OCI-LY1 (cell line): Measurements from ENCODE around the gene RHOD.
A peak's percentile ranks its signal among the peaks of the same experiment; 100 is the strongest.

Source experiments
- H2AFZ ChIP-seq: fragments of 200-600 bp; sonication (generic), shearing (Covaris generic); 2 replicates; pipeline ENCODE4 v1.6.0; 2014; ENCODE audit warnings: antibody characterized with exemption, mild to moderate bottlenecking, low read length
- H3F3A ChIP-seq: fragments of 200-600 bp; sonication (generic), shearing (Covaris generic); 2 replicates; pipeline ENCODE4 v1.6.0; 2014; ENCODE audit warnings: mild to moderate bottlenecking, antibody characterized with exemption, low read length, moderate library complexity; ENCODE audit not compliant: insufficient read depth
- H3K27ac ChIP-seq: fragments of 200-600 bp; sonication (generic); 2 replicates; pipeline ENCODE4 v1.5.1; 2014; ENCODE audit warnings: low read length, mixed run types, mild to moderate bottlenecking, low read depth; ENCODE audit not compliant: poor library complexity, severe bottlenecking
- H3K27me3 ChIP-seq: fragments of 200-600 bp; sonication (generic); 2 replicates; pipeline ENCODE4 v1.6.0; 2014; ENCODE audit warnings: antibody characterized with exemption, mild to moderate bottlenecking, low read length, moderate library complexity; ENCODE audit not compliant: insufficient read depth
- H3K36me3 ChIP-seq: fragments of 200-600 bp; sonication (generic); 2 replicates; pipeline ENCODE4 v1.6.1; 2014; ENCODE audit warnings: mild to moderate bottlenecking, antibody characterized with exemption, low read length, moderate library complexity, mixed read lengths; ENCODE audit not compliant: insufficient read depth
- H3K4me1 ChIP-seq: fragments of 200-600 bp; sonication (generic); 2 replicates; pipeline ENCODE4 v1.5.1; 2014; ENCODE audit warnings: mild to moderate bottlenecking, low read length, moderate library complexity; ENCODE audit not compliant: insufficient read depth, severe bottlenecking
- H3K4me2 ChIP-seq: fragments of 200-600 bp; sonication (generic), shearing (Covaris generic); 2 replicates; pipeline ENCODE4 v1.6.1; 2014; ENCODE audit warnings: low read length
- H3K4me3 ChIP-seq: fragments of 200-600 bp; sonication (generic); 2 replicates; pipeline ENCODE4 v1.5.1; 2014; ENCODE audit warnings: low read length, low read depth, mild to moderate bottlenecking, mixed read lengths; ENCODE audit not compliant: poor library complexity, severe bottlenecking
- H3K79me2 ChIP-seq: fragments of 200-600 bp; shearing (Covaris generic); 2 replicates; pipeline ENCODE4 v1.6.1; 2016; ENCODE audit warnings: mixed run types, low read length, mixed read lengths; ENCODE audit not compliant: insufficient read depth
- H3K9ac ChIP-seq: fragments of 200-600 bp; sonication (generic), shearing (Covaris generic); 2 replicates; pipeline ENCODE4 v1.6.1; 2014; ENCODE audit warnings: mild to moderate bottlenecking, low read length, mixed read lengths
- H3K9me2 ChIP-seq: fragments of 200-600 bp; sonication (generic), shearing (Covaris generic); 2 replicates; pipeline ENCODE4 v1.6.1; 2014; ENCODE audit warnings: low read depth, mild to moderate bottlenecking, low read length, mixed read lengths
- H3K9me3 ChIP-seq: fragments of 200-600 bp; shearing (Covaris generic); 2 replicates; pipeline ENCODE4 v1.6.1; 2014; ENCODE audit warnings: low read length, mixed read lengths
- H4K20me1 ChIP-seq: fragments of 200-600 bp; sonication (generic), shearing (Covaris generic); 2 replicates; pipeline ENCODE4 v1.6.0; 2016; ENCODE audit warnings: mild to moderate bottlenecking, low read length; ENCODE audit not compliant: insufficient read depth
- EZH2 ChIP-seq: fragments of 200-600 bp; sonication (generic), shearing (Covaris generic); IDR thresholded peaks from 2 replicates; pipeline ENCODE4 v1.8.0; 2017; ENCODE audit warnings: borderline replicate concordance, mixed run types, mild to moderate bottlenecking, antibody characterized with exemption, low read length, moderate library complexity, mixed read lengths
- TF ChIP-seq, protein P1 (sequence below): fragments of 200-600 bp; sonication (generic), shearing (Covaris generic); IDR thresholded peaks from 2 replicates; pipeline ENCODE4 v1.5.1; 2017; ENCODE audit warnings: mild to moderate bottlenecking, antibody characterized with exemption, low read length, moderate library complexity, mixed read lengths

RHOD gene

GRCh38 chr11:67025750-67026149 is 30.9 kb upstream of the RHOD start:
- no peak for TF ChIP-seq EZH2
- TF ChIP-seq, protein P1, sequence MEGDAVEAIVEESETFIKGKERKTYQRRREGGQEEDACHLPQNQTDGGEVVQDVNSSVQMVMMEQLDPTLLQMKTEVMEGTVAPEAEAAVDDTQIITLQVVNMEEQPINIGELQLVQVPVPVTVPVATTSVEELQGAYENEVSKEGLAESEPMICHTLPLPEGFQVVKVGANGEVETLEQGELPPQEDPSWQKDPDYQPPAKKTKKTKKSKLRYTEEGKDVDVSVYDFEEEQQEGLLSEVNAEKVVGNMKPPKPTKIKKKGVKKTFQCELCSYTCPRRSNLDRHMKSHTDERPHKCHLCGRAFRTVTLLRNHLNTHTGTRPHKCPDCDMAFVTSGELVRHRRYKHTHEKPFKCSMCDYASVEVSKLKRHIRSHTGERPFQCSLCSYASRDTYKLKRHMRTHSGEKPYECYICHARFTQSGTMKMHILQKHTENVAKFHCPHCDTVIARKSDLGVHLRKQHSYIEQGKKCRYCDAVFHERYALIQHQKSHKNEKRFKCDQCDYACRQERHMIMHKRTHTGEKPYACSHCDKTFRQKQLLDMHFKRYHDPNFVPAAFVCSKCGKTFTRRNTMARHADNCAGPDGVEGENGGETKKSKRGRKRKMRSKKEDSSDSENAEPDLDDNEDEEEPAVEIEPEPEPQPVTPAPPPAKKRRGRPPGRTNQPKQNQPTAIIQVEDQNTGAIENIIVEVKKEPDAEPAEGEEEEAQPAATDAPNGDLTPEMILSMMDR, result no peak
- no peaks in the 10 kb centered on the region; the same call in 1 of the 2 replicates for H3K27me3 ChIP-seq

GRCh38 chr11:67026941-67027340 is 29.7 kb upstream of the RHOD start:
- H3K9me3 ChIP-seq, result no peaks in the 10 kb centered on the region
- H3K9me2 ChIP-seq, result no peaks in the 10 kb centered on the region
- no peaks in the 10 kb centered on the region for H3F3A ChIP-seq
- H3K9ac ChIP-seq, result no peak overlapping the region
- no peak overlapping the region for H3K27ac ChIP-seq
- H4K20me1 ChIP-seq, result no peaks in the 10 kb centered on the region
- TF ChIP-seq, protein P1, result no peak
- TF ChIP-seq EZH2, result no peak
- H3K4me1 ChIP-seq, result peaks cover 29% of the 10 kb centered on the region
- no peaks in the 10 kb centered on the region; the same call in 1 of the 2 replicates for H3K27me3 ChIP-seq
- H3K36me3 ChIP-seq, result no peaks in the 10 kb centered on the region
- H3K4me2 ChIP-seq, result no peak overlapping the region
- H3K4me3 ChIP-seq, result no peak overlapping the region
- no peak overlapping the region for H2AFZ ChIP-seq
- H3K79me2 ChIP-seq, result no peaks in the 10 kb centered on the region

More at GRCh38 chr11:67025750-67026149, 30.9 kb upstream of the RHOD start:
- H4K20me1 ChIP-seq, result no peaks in the 10 kb centered on the region
- no peak overlapping the region for H2AFZ ChIP-seq
- H3K9ac ChIP-seq, result no peak overlapping the region
- H3K4me1 ChIP-seq, result peaks cover 20% of the 10 kb centered on the region
- H3K79me2 ChIP-seq, result no peaks in the 10 kb centered on the region
- no peaks in the 10 kb centered on the region for H3F3A ChIP-seq
- H3K36me3 ChIP-seq, result no peaks in the 10 kb centered on the region
- H3K4me2 ChIP-seq, result no peak overlapping the region
- no peaks in the 10 kb centered on the region for H3K9me3 ChIP-seq
- no peak overlapping the region for H3K4me3 ChIP-seq
- H3K9me2 ChIP-seq, result no peaks in the 10 kb centered on the region
- no peak overlapping the region for H3K27ac ChIP-seq

- H3K79me2 ChIP-seq, result no peaks in the 10 kb centered on the region
- TF ChIP-seq, protein P1, result no peak
- no peak for TF ChIP-seq EZH2
- H3K9me2 ChIP-seq, result no peaks in the 10 kb centered on the region
- H3K4me3 ChIP-seq, result no peak overlapping the region
- H3K9ac ChIP-seq, result no peak overlapping the region
- peaks cover 29% of the 10 kb centered on the region for H3K4me1 ChIP-seq
- H3K4me2 ChIP-seq, result peak overlapping the region; percentile 40; the same call in 1 of the 2 replicates
- no peaks in the 10 kb centered on the region for H3K36me3 ChIP-seq
- H3K9me3 ChIP-seq, result no peaks in the 10 kb centered on the region
- no peaks in the 10 kb centered on the region for H3F3A ChIP-seq
- H2AFZ ChIP-seq, result no peak overlapping the region
- no peak overlapping the region for H3K27ac ChIP-seq
- H3K27me3 ChIP-seq, result no peaks in the 10 kb centered on the region; the same call in 1 of the 2 replicates
- H4K20me1 ChIP-seq, result no peaks in the 10 kb centered on the region
These were observed 29.1 kb upstream of the RHOD start for GRCh38 chr11:67027483-67027930.
